MM.1S (cell line): ENCODE measurements around the gene FBXW7.

Experiments
- DNase-seq: peaks from one replicate; pipeline ENCODE4 v3.0.0-alpha.2; 2015
- H2AFZ ChIP-seq: fragments of 300-600 bp; sonication (generic); 2 replicates; pipeline ENCODE4 v1.6.0; 2016; ENCODE audit warnings: antibody characterized with exemption, low read length
- H3F3A ChIP-seq: fragments of 300-600 bp; sonication (generic); 2 replicates; pipeline ENCODE4 v1.6.1; 2016; ENCODE audit warnings: mild to moderate bottlenecking, antibody characterized with exemption, low read length, moderate library complexity, mixed read lengths; ENCODE audit not compliant: insufficient read depth
- H3K27ac ChIP-seq: fragments of 300-600 bp; sonication (generic); 2 replicates; pipeline ENCODE4 v1.5.1; 2016; ENCODE audit warnings: mild to moderate bottlenecking, low read length
- H3K27me3 ChIP-seq: fragments of 300-600 bp; sonication (generic); replicated peaks from 2 replicates; pipeline ENCODE4 v1.6.0; 2016; ENCODE audit warnings: low read length; ENCODE audit not compliant: insufficient read depth
- H3K36me3 ChIP-seq: fragments of 300-600 bp; sonication (generic); replicated peaks from 2 replicates; pipeline ENCODE4 v1.6.1; 2016; ENCODE audit warnings: mild to moderate bottlenecking, low read length, mixed read lengths; ENCODE audit not compliant: insufficient read depth
- H3K4me1 ChIP-seq: fragments of 300-600 bp; sonication (generic); 2 replicates; pipeline ENCODE4 v1.6.1; 2016; ENCODE audit warnings: low read length, mixed read lengths
- H3K4me2 ChIP-seq: fragments of 300-600 bp; sonication (generic); 2 replicates; pipeline ENCODE4 v1.6.0; 2016; ENCODE audit warnings: low read depth, low read length
- H3K4me3 ChIP-seq: fragments of 300-600 bp; sonication (generic); 2 replicates; pipeline ENCODE4 v1.5.1; 2016; ENCODE audit warnings: low read length, mixed read lengths
- H3K79me2 ChIP-seq: fragments of 300-600 bp; sonication (generic); 2 replicates; pipeline ENCODE4 v1.6.1; 2016; ENCODE audit warnings: mixed run types, low read length, mixed read lengths
- H3K9ac ChIP-seq: fragments of 300-600 bp; sonication (generic); 2 replicates; pipeline ENCODE4 v1.6.1; 2016; ENCODE audit warnings: low read length, mixed read lengths
- H3K9me2 ChIP-seq: fragments of 300-600 bp; sonication (generic); replicated peaks from 2 replicates; pipeline ENCODE4 v1.6.1; 2016; ENCODE audit warnings: mild to moderate bottlenecking, low read length, mixed read lengths; ENCODE audit not compliant: insufficient read depth
- H3K9me3 ChIP-seq: fragments of 300-600 bp; sonication (generic); replicated peaks from 2 replicates; pipeline ENCODE4 v1.6.1; 2016; ENCODE audit warnings: mild to moderate bottlenecking, low read length, mixed read lengths; ENCODE audit not compliant: insufficient read depth
- H4K20me1 ChIP-seq: fragments of 300-600 bp; sonication (generic); 2 replicates; pipeline ENCODE4 v1.6.1; 2016; ENCODE audit warnings: mild to moderate bottlenecking, low read length, moderate library complexity, mixed read lengths; ENCODE audit not compliant: insufficient read depth
- CTCF ChIP-seq: fragments of 300-600 bp; sonication (generic); IDR thresholded peaks from 2 replicates; pipeline ENCODE4 v1.5.1; 2016; ENCODE audit warnings: antibody characterized with exemption, low read length, mixed read lengths
- EZH2 ChIP-seq: fragments of 300-600 bp; sonication (generic); optimal IDR thresholded peaks from 2 replicates; pipeline ENCODE3; 2017; ENCODE audit warnings: low read depth, mild to moderate bottlenecking, antibody characterized with exemption, low read length, mixed read lengths
- EZH2phosphoT487 ChIP-seq: fragments of 300-600 bp; sonication (generic); IDR thresholded peaks from 2 replicates; pipeline ENCODE4 v1.6.1; 2018; ENCODE audit warnings: antibody characterized with exemption, low read length

FBXW7 gene

DNA sequence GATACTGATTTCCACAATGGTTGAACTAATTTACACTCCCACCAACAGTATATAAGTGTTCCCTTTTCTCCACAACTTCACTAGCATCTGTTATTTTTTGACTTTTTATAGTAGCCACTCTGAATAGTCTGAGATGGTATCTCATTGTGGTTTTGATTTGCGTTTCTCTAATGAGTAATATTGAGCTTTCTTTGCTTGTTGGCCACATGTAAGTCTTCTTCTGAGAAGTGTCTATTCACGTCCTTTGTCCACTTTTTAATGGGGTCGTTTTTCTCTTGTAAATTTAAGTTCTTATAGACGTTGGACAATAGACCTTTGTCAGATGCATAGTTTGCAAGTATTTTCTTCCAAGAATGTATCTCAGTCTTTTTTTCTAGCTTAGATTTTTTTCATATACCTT, 10.0 kb downstream of the FBXW7 start:
- 0 out of 2 replicates have a peak, but pooled peaks cover under 1% of the 10 kb centered on the region for H4K20me1 ChIP-seq
- no peaks in the 10 kb centered on the region for H3K36me3 ChIP-seq
- H3K9me3 ChIP-seq = no peaks in the 10 kb centered on the region
- H2AFZ ChIP-seq = no peak overlapping the region
- H3K27ac ChIP-seq = no peak overlapping the region
- no peak for DNase-seq
- TF ChIP-seq EZH2phosphoT487 = no peak
- TF ChIP-seq CTCF = no peak
- TF ChIP-seq EZH2 = no peak
- peaks cover 100% of the 10 kb centered on the region for H3K79me2 ChIP-seq
- peaks cover 1% of the 10 kb centered on the region; the same call in 1 of the 2 replicates for H3F3A ChIP-seq
- H3K4me1 ChIP-seq = peaks cover 8% of the 10 kb centered on the region
- no peaks in the 10 kb centered on the region for H3K27me3 ChIP-seq
- no peak overlapping the region for H3K9ac ChIP-seq
- no peak overlapping the region for H3K4me2 ChIP-seq
- H3K4me3 ChIP-seq = no peak overlapping the region
- no peaks in the 10 kb centered on the region for H3K9me2 ChIP-seq

- H3K27ac ChIP-seq = no peak overlapping the region
- no peak overlapping the region for H3K4me2 ChIP-seq
- H3K36me3 ChIP-seq = no peaks in the 10 kb centered on the region
- H3K4me3 ChIP-seq = no peak overlapping the region
- H3K79me2 ChIP-seq = peaks cover 98% of the 10 kb centered on the region
- DNase-seq = no peak
- no peak for TF ChIP-seq CTCF
- no peak for TF ChIP-seq EZH2phosphoT487
- TF ChIP-seq EZH2 = no peak
- H4K20me1 ChIP-seq = 0 out of 2 replicates have a peak, but pooled peaks cover 3% of the 10 kb centered on the region
- no peaks in the 10 kb centered on the region for H3K9me2 ChIP-seq
- H3K27me3 ChIP-seq = no peaks in the 10 kb centered on the region
- H3K9me3 ChIP-seq = no peaks in the 10 kb centered on the region
- no peaks in the 10 kb centered on the region for H3K4me1 ChIP-seq
- H2AFZ ChIP-seq = no peak overlapping the region
- no peaks in the 10 kb centered on the region for H3F3A ChIP-seq
- H3K9ac ChIP-seq = no peak overlapping the region
These were observed 11.5 kb downstream of the FBXW7 start for GRCh38 chr4:152524427-152524826.

DNA sequence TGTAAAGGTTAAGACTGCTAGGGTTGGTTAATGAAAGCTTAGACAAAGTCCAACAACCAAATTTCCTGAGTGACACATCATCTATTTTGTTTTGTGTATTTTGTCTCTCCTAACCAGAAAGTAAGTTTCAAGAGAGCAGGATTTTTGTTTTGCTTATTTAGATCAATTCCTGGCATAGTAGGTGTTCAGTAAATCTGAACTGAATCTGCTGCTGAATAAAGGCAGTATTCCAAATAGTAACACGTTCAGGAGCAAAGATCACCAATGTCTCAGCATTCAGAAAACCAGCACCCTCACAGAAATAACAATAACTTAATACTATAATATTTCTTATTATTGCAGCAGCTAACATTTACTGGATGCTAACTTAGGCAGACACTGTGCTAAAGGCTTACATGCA, 12.2 kb downstream of the FBXW7 start:
- Histone ChIP-seq H3K4me2 (no peak overlapping the region), H3K9me2 (no peaks in the 10 kb centered on the region), H2AFZ (no peak overlapping the region), H4K20me1 (0 out of 2 replicates have a peak, but pooled peaks cover 3% of the 10 kb centered on the region), H3K27me3 (no peaks in the 10 kb centered on the region), H3K4me1 (no peaks in the 10 kb centered on the region), H3K36me3 (no peaks in the 10 kb centered on the region), H3K9me3 (no peaks in the 10 kb centered on the region), H3K27ac (no peak overlapping the region), H3K79me2 (peaks cover 98% of the 10 kb centered on the region), H3F3A (no peaks in the 10 kb centered on the region), H3K4me3 (no peak overlapping the region), H3K9ac (no peak overlapping the region)
- DNase-seq = no peak
- TF ChIP-seq EZH2 (no peak), CTCF (no peak), EZH2phosphoT487 (no peak)
